Tracheal epithelial cell (primary cell): Measurements from ENCODE around the gene GAL3ST2. TPM values are rescaled to one million over a fixed set of nuclear protein-coding genes. Genes with fewer than 3 reads are reported as not detected.

Experiments used
- total RNA-seq: library from RNA; depleted of rRNA; stranded (reverse); fragments of >200 nt; gene quantifications from 2 replicates; pipeline ENCODE4 v1.2.1, GENCODE V29; 2014

GAL3ST2 gene
- not detected in 2 replicates for total RNA-seq

GRCh38 chr2:241776336-241777169 is at the start of gene GAL3ST2:
GAL3ST2 (plus strand) TSS chr2:241776822; CDS start chr2:241776956, 134 bp downstream.

GRCh38 chr2:241734467-241735208 is 42.0 kb upstream of the GAL3ST2 start, which contains the start of gene D2HGDH:
D2HGDH (plus strand) TSS chr2:241734630; CDS start chr2:241735225, 595 bp downstream.

GRCh38 chr2:241808721-241809382 is 32.2 kb downstream of the GAL3ST2 start, which contains the start of gene NEU4:
NEU4 (plus strand) TSS chr2:241809193; CDS start chr2:241814485, 5,292 bp downstream.

Other genes with a start within 250 kb of the GAL3ST2 start
- 27.5 and 48.2 TPM in 2 replicates for gene BOK, start 218.1 kb upstream of the GAL3ST2 start, total RNA-seq
- gene THAP4, start 139.7 kb upstream of the GAL3ST2 start, total RNA-seq: 52.9 and 64.8 TPM in 2 replicates
- gene ATG4B, start 139.1 kb upstream of the GAL3ST2 start, total RNA-seq: 48.6 and 57.6 TPM in 2 replicates
- 21.5 and 25.8 TPM in 2 replicates for gene DTYMK, start 90.0 kb upstream of the GAL3ST2 start, total RNA-seq
- 16.4 TPM in 2 replicates for gene ING5, start 74.8 kb upstream of the GAL3ST2 start, total RNA-seq
- gene D2HGDH, start 42.2 kb upstream of the GAL3ST2 start, total RNA-seq: 14.5 and 19.8 TPM in 2 replicates
- not detected in 2 replicates for gene NEU4, start 32.4 kb downstream of the GAL3ST2 start, total RNA-seq
- gene PDCD1, start 82.1 kb downstream of the GAL3ST2 start, total RNA-seq: 0.24 TPM in 1 of 2 replicates, not detected in the other
- gene RTP5, start 92.9 kb downstream of the GAL3ST2 start, total RNA-seq: not detected in 2 replicates